GM21825 (cell line): ENCODE data around the gene APOL1.

Experiments
- ATAC-seq: cut with Tn5 transposase; IDR thresholded peaks from one replicate; pipeline ENCODE4 v1.9.1; 2021; ENCODE audit warnings: mild to moderate bottlenecking, moderate library complexity; ENCODE audit not compliant: unreplicated experiment

Gene APOL1

DNA sequence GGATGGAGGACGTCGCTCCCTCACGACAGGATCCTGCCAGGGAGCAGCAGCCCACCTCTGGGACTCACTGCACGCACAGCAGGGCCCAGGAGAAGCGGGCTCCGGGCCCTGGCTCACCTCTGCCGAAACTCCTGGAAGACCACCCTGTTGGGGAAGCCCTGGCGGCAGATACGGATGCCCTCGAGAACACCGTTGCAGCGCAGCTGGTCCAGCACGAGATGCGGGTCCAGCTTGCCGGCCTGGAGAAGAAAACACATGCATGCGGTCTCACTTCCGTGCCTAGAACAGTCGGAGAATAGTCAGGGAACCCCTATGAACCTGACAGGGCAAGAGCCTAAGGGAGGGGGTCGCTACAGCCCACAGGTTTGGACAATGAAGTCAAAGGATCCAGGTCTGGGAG is 52.9 kb downstream of the APOL1 start:
- ATAC-seq = no peak

DNA sequence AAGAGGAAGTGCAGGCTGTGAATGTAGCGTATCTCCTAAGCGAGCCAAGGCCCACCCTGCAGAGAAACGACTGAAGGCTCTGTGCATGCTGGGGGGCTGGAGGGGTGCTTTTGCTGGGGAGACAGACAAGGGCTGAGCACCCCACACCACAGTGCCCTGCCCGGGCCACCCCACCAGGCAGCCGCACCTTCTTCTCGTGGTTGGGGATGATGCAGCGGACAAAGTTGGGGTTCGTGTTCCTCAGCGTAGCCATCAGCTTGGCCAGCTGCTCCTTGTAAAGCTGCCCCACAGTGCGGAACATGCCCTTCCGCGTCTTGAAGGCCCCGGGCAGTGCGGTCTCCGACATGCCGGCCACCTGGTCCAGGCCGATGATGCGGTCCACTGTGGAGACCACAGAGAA is 53.3 kb downstream of the APOL1 start:
- ATAC-seq = no peak

DNA sequence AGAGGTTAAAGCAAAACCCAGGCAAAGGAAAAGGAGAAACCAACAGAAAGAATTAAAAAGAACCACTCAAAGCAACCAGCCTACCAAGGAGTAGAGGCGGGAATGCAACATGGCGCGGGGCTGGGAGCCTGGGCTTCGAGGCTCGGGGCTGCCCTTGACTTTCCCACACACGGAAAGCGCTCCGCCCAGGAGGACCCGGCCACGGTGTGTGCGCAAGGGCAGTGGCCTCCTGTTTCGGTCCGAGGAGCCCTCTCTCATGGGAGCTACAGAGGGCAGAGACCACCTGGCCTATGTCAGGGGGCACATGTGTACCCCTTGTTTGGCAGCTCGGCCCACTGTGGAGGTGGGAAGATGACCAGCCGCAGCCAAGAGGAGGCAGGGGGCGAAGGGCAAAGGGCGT is 55.9 kb downstream of the APOL1 start:
- no peak for ATAC-seq

DNA sequence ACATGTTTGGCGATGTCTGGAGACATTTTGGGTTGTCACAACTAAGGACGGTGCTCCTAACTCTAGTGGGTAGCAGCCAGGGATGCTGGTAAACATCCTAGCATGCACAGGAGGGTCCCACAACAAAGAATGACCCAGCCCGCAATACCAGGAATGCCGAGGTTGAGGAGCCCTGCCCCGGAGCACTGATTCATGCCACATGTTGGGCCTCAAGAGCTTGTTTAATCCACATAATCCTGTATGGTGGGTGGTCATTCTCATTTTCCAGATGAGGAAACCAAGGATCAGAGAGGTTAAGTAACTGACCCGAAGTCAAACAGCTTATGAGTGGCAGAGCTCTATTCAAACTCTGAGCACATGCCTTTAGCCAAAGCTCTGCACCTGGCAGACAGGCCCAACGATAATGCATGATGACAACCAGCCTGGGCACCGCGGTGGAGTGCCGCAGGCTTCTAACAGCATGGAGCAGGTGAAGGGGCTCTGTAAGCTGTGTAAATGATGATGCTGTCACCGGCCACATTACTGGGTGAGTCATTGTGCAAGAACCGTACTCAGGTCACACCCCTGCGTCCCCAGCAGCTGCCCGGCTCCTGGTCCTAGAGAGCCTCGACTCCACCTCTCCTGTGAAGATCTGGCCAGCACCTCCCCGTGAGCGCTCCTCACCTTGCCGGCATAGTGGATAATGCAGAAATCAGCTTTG is 58.6 kb downstream of the APOL1 start:
- ATAC-seq = no peak

DNA sequence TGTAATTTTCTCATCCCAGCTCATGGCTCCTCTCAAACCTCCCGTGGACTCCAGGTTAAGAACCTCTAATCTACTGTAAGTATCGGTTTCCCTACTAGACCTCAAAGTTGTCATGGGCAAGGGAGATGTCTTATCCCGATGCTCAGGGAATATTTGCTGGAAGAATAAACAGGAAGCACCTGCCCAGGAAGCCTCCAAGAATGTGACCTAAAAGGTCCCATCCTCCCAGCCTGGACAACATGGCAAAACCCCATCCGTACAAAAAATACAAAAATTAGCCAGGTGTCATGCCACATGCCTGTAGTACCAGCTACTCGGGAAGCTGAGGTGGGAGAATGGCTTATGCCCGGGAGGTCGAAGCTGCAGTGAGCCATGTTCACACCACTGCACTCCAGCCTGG is 62.4 kb downstream of the APOL1 start:
- no peak for ATAC-seq

DNA sequence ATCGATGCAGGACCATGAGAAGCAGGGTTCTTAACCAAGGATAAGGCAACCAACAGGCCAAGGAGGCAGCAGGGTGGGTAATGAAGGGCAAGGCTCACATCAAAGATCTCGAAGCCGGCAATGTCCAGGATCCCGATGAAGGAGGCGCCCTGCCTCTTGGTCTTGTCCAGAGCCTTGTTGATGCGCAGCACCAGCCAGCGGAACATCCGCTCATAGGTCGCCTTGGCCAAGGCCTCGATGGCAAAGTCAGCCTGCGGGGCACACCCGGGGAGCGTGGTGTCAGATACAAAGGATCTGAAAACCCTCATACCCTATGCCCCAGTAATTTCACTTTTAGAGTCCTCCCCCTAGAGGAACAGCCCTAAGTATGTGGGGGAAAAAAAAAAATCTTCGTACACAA is 63.5 kb downstream of the APOL1 start:
- ATAC-seq = no peak
